Lower lobe of right lung (tissue), 2 donors: Measurements from ENCODE around the gene BRAT1. TPM values are rescaled to one million over a fixed set of nuclear protein-coding genes. Genes with fewer than 3 reads are reported as not detected.

ENCODE experiments used
- ATAC-seq, 2 donors: fragments of 200-7000 bp; cut with Tn5 transposase; one replicate each; pipeline ENCODE4 v1.9.1; 2020 to 2022; ENCODE audit warnings: mild to moderate bottlenecking in 2 of 2, moderate library complexity in 2 of 2
- DNase-seq: peaks from one replicate; pipeline ENCODE4 v3.0.0-alpha.2; 2020
- H3K27ac ChIP-seq: fragments of 200-600 bp; one replicate; pipeline ENCODE4 v1.8.0; 2022
- H3K27me3 ChIP-seq: fragments of 200-600 bp; one replicate; pipeline ENCODE4 v1.8.0; 2022; ENCODE audit warnings: low read depth
- H3K36me3 ChIP-seq: fragments of 200-600 bp; one replicate; pipeline ENCODE4 v1.8.0; 2022; ENCODE audit warnings: mild to moderate bottlenecking
- H3K4me1 ChIP-seq: fragments of 200-600 bp; one replicate; pipeline ENCODE4 v1.8.0; 2022
- H3K4me3 ChIP-seq: fragments of 200-600 bp; one replicate; pipeline ENCODE4 v1.8.0; 2022; ENCODE audit warnings: mild to moderate bottlenecking
- H3K9me3 ChIP-seq: fragments of 200-600 bp; one replicate; pipeline ENCODE4 v1.8.0; 2022
- CTCF ChIP-seq: fragments of 200-600 bp; IDR thresholded peaks from one replicate; pipeline ENCODE4 v1.8.0; 2022; ENCODE audit warnings: antibody characterized with exemption, mild to moderate bottlenecking
- intact Hi-C: fragments of 100-400 bp; cut with DNase I; formaldehyde crosslinking; loops from one replicate; pipeline ENCODE4 v1.11.0; 2022
- total RNA-seq: library from RNA; stranded (reverse); fragmentation: NEBNext Ultra II Directional; extraction: Animal tissue kit (Norgen Biotek cat#: 25700); gene quantifications from one replicate; pipeline ENCODE4 v1.2.1, GENCODE V29; 2021
- donor health status: DM: no; HTN: yes; CAD: no; lungs with severe emphysema.

Gene BRAT1
- total RNA-seq, 1 donor from 2014 or later = 24.4 TPM

GRCh38 chr7:2575046-2575732, 19.9 kb upstream of the BRAT1 start:
- no peak for TF ChIP-seq CTCF
- Histone ChIP-seq H3K4me1 (no peaks in the 10 kb centered on the region), H3K27ac (no peak overlapping the region), H3K9me3 (no peaks in the 10 kb centered on the region), H3K36me3 (peaks cover 59% of the 10 kb centered on the region), H3K4me3 (no peak overlapping the region), H3K27me3 (no peaks in the 10 kb centered on the region)
- peak; percentile 31 for DNase-seq
- intact Hi-C loops = no loop called here
- no peak for ATAC-seq

GRCh38 chr7:2573761-2574160, 18.4 kb upstream of the BRAT1 start:
- DNase-seq (no peak), ATAC-seq (no peak)
- H3K9me3 ChIP-seq = no peaks in the 10 kb centered on the region
- H3K4me3 ChIP-seq = no peak overlapping the region
- H3K27ac ChIP-seq = no peak overlapping the region
- H3K36me3 ChIP-seq = peaks cover 55% of the 10 kb centered on the region
- intact Hi-C loops = no loop called here
- no peak for TF ChIP-seq CTCF
- H3K4me1 ChIP-seq = no peaks in the 10 kb centered on the region
- no peaks in the 10 kb centered on the region for H3K27me3 ChIP-seq

- no peak overlapping the region for H3K27ac ChIP-seq
- TF ChIP-seq CTCF = no peak
- DNase-seq (no peak), ATAC-seq (no peak)
- no peaks in the 10 kb centered on the region for H3K27me3 ChIP-seq
- no peaks in the 10 kb centered on the region for H3K9me3 ChIP-seq
- no peak overlapping the region for H3K4me3 ChIP-seq
- intact Hi-C loops = no loop called here
- H3K36me3 ChIP-seq = peaks cover 49% of the 10 kb centered on the region
- peaks cover 10% of the 10 kb centered on the region for H3K4me1 ChIP-seq
Observed at GRCh38 chr7:2572101-2572842, 16.9 kb upstream of the BRAT1 start.

- H3K27me3 ChIP-seq = no peaks in the 10 kb centered on the region
- H3K27ac ChIP-seq = no peak overlapping the region
- H3K4me3 ChIP-seq = no peak overlapping the region
- DNase-seq = no peak
- no peaks in the 10 kb centered on the region for H3K9me3 ChIP-seq
- ATAC-seq = no peak
- H3K36me3 ChIP-seq = peaks cover 49% of the 10 kb centered on the region
- intact Hi-C loops = no loop called here
- no peak for TF ChIP-seq CTCF
- H3K4me1 ChIP-seq = peaks cover 10% of the 10 kb centered on the region
Observed at GRCh38 chr7:2571409-2571808, 16.1 kb upstream of the BRAT1 start.

GRCh38 chr7:2570021-2570420, 14.7 kb upstream of the BRAT1 start:
- intact Hi-C loops = no loop called here
- H3K4me1 ChIP-seq = peaks cover 10% of the 10 kb centered on the region
- H3K9me3 ChIP-seq = no peaks in the 10 kb centered on the region
- ATAC-seq (no peak), DNase-seq (peak; percentile 21)
- H3K27me3 ChIP-seq = no peaks in the 10 kb centered on the region
- TF ChIP-seq CTCF = no peak
- H3K36me3 ChIP-seq = peaks cover 41% of the 10 kb centered on the region
- no peak overlapping the region for H3K4me3 ChIP-seq
- H3K27ac ChIP-seq = no peak overlapping the region
